Chondrocyte (in vitro differentiated cells): ENCODE measurements around the gene TLL1. TPM values are rescaled to one million over a fixed set of nuclear protein-coding genes. Genes with fewer than 3 reads are reported as not detected.

ENCODE experiments used
- DNase-seq: peaks from one replicate; pipeline ENCODE4 v3.0.0; 2021; ENCODE audit warnings: mixed read lengths, low spot score
- H3K27ac Mint-ChIP-seq: one replicate; pipeline ENCODE4 v1.8.0; 2021; ENCODE audit warnings: mild to moderate bottlenecking, moderate library complexity, mixed read lengths; ENCODE audit not compliant: unreplicated experiment
- H3K27me3 Mint-ChIP-seq: 2 replicates; pipeline ENCODE4 v1.8.0; 2021; ENCODE audit warnings: low read depth, mixed read lengths
- H3K36me3 Mint-ChIP-seq: 2 replicates; pipeline ENCODE4 v1.8.0; 2021; ENCODE audit warnings: low read depth, mixed read lengths
- H3K4me1 Mint-ChIP-seq: 2 replicates; pipeline ENCODE4 v1.8.0; 2021; ENCODE audit warnings: low read depth, mild to moderate bottlenecking, mixed read lengths
- H3K4me3 Mint-ChIP-seq: one replicate; pipeline ENCODE4 v1.8.0; 2021; ENCODE audit warnings: mild to moderate bottlenecking, moderate library complexity, mixed read lengths; ENCODE audit not compliant: unreplicated experiment
- H3K9me3 Mint-ChIP-seq: 2 replicates; pipeline ENCODE4 v1.8.0; 2021; ENCODE audit warnings: low read depth, mixed read lengths
- CTCF ChIP-seq: fragments of 200-600 bp; sonication (generic); IDR thresholded peaks from 2 replicates; pipeline ENCODE4 v1.5.0; 2021; ENCODE audit warnings: antibody characterized with exemption, mild to moderate bottlenecking, moderate library complexity
- total RNA-seq: library from RNA; stranded (reverse); gene quantifications from 3 replicates; pipeline ENCODE4 v1.2.1, GENCODE V29; 2021

TLL1 gene
- total RNA-seq, 1 donor from 2014 or later = 3.4 TPM

GRCh38 chr4:165945991-165946390, 73.0 kb downstream of the TLL1 start:
- H3K9me3 Mint-ChIP-seq = peaks cover 4% of the 10 kb centered on the region
- H3K4me1 Mint-ChIP-seq = no peaks in the 10 kb centered on the region
- TF ChIP-seq CTCF = no peak
- H3K27ac Mint-ChIP-seq = no peak overlapping the region
- H3K27me3 Mint-ChIP-seq = no peaks in the 10 kb centered on the region
- no peak for DNase-seq
- H3K36me3 Mint-ChIP-seq = no peaks in the 10 kb centered on the region
- no peak overlapping the region for H3K4me3 Mint-ChIP-seq

DNA sequence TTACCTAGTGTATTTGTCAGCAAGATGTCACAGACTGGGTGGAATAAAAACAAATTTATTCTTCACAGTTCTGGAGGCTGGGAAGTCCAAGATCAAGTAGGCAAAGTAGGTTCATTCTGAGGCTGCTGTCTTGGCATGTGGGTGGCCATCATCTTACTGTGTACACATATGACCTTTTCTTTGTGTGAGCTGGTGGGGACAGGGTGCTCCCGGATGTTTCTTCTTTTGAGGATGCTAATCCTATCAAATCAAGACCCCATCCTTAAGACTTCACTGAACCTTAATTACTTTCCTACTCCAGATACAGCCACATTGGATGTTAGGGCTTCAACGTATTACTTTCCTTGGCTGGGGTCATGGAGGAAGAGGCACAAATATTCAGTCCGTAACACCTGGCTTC, 74.0 kb downstream of the TLL1 start:
- Mint-ChIP-seq H3K36me3 (no peaks in the 10 kb centered on the region), H3K27me3 (no peaks in the 10 kb centered on the region), H3K9me3 (peaks cover 4% of the 10 kb centered on the region), H3K4me1 (no peaks in the 10 kb centered on the region), H3K4me3 (no peak overlapping the region), H3K27ac (no peak overlapping the region)
- DNase-seq = no peak
- TF ChIP-seq CTCF = no peak

DNA sequence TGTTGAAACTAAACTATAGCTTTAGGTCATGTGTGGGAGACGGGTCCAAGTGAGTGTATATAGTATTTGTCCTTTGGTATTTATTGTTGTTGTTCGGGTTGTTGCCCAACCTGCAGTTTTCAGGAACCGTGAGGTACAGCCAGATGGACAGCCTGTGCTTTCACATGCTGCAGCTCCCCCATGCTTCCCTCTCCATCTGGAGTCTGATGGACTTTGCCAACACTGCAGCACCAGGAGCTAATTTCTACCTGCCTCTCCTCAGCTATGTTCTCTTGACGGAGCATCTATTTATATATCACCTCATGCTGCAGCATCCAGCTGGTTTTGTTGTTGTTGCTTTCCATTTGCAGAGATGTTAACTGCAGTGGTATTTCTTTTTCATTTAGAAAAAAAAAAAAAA, 80.1 kb downstream of the TLL1 start:
- no peak for TF ChIP-seq CTCF
- no peaks in the 10 kb centered on the region for H3K4me1 Mint-ChIP-seq
- no peak for DNase-seq
- peaks cover 5% of the 10 kb centered on the region for H3K36me3 Mint-ChIP-seq
- no peaks in the 10 kb centered on the region for H3K27me3 Mint-ChIP-seq
- no peak overlapping the region for H3K27ac Mint-ChIP-seq
- H3K4me3 Mint-ChIP-seq = no peak overlapping the region
- H3K9me3 Mint-ChIP-seq = peaks cover 24% of the 10 kb centered on the region

GRCh38 chr4:165963621-165964020, 90.6 kb downstream of the TLL1 start:
- TF ChIP-seq CTCF = no peak
- DNase-seq = no peak
- peaks cover 2% of the 10 kb centered on the region for H3K4me1 Mint-ChIP-seq
- H3K9me3 Mint-ChIP-seq = peaks cover 31% of the 10 kb centered on the region
- H3K27ac Mint-ChIP-seq = no peak overlapping the region
- H3K27me3 Mint-ChIP-seq = no peaks in the 10 kb centered on the region
- no peak overlapping the region for H3K4me3 Mint-ChIP-seq
- H3K36me3 Mint-ChIP-seq = no peaks in the 10 kb centered on the region

GRCh38 chr4:165964591-165964990, 91.6 kb downstream of the TLL1 start:
- DNase-seq = no peak
- no peak for TF ChIP-seq CTCF
- H3K4me3 Mint-ChIP-seq = no peak overlapping the region
- no peaks in the 10 kb centered on the region for H3K27me3 Mint-ChIP-seq
- no peak overlapping the region for H3K27ac Mint-ChIP-seq
- peaks cover 5% of the 10 kb centered on the region for H3K4me1 Mint-ChIP-seq
- H3K36me3 Mint-ChIP-seq = no peaks in the 10 kb centered on the region
- peaks cover 27% of the 10 kb centered on the region for H3K9me3 Mint-ChIP-seq
